ENCODE data around the gene ISLR.
A peak's percentile ranks its signal among the peaks of the same experiment; 100 is the strongest.

DNA sequence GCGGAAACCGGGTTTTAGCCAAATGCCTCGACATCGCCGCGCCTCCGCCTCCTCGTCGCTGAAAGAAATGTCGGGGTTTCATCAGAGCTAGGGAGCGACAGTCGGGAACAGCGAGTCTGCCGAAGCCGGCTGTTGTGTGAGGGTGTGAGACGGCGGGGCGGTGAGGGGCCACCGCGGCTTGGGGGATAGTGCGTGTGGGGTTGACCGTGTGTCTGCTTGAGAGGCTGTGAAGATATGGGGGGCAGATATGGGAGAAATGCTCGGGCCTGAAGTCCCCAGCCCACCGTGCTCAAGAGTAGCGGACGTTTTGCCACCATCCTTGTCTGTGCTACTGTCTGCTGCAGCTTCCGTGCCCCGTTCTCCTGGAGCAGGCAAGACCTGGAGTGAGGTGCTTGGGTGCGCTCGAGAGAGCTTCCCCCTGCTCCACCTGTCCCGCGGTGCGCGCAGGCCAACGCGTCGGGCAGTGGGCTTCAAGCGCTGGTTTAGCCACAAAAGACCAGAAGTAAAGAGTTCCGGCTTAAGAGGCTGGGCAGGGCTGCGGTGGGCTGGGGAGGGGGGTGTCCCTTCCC is 43.8 kb upstream of the ISLR start:
- TF ChIP-seq, protein P1, sequence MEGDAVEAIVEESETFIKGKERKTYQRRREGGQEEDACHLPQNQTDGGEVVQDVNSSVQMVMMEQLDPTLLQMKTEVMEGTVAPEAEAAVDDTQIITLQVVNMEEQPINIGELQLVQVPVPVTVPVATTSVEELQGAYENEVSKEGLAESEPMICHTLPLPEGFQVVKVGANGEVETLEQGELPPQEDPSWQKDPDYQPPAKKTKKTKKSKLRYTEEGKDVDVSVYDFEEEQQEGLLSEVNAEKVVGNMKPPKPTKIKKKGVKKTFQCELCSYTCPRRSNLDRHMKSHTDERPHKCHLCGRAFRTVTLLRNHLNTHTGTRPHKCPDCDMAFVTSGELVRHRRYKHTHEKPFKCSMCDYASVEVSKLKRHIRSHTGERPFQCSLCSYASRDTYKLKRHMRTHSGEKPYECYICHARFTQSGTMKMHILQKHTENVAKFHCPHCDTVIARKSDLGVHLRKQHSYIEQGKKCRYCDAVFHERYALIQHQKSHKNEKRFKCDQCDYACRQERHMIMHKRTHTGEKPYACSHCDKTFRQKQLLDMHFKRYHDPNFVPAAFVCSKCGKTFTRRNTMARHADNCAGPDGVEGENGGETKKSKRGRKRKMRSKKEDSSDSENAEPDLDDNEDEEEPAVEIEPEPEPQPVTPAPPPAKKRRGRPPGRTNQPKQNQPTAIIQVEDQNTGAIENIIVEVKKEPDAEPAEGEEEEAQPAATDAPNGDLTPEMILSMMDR (conservative IDR thresholded peaks at IDR 0.05 in 1 of 2, IDR thresholded peaks at IDR 0.05 in 1 of 2; ENCODE audit: low read depth in 1 of 2, low read length in 2 of 2) = no peak
- peak; percentile 95 for TF ChIP-seq EZH2 (IDR thresholded peaks at IDR 0.05; ENCODE audit: low read length, missing control alignments)

Measured in fibroblast of lung (primary cell).